ENCODE measurements around the gene PHF19.

Gene PHF19

GRCh38 chr9:120875643-120875953 is 1.4 kb downstream of the PHF19 start:
- TF ChIP-seq CTCF (conservative IDR thresholded peaks at IDR 0.05; ENCODE audit: low read depth, low read length) = no peak
- H3K4me3 ChIP-seq (ENCODE audit: low read length) = peak overlapping the region; percentile 73
- no peak for DNase-seq (ENCODE audit: low read depth)

- no peak for DNase-seq (ENCODE audit: low read depth)
- H3K4me3 ChIP-seq (ENCODE audit: low read length) = peak overlapping the region; percentile 73
- TF ChIP-seq CTCF (conservative IDR thresholded peaks at IDR 0.05; ENCODE audit: low read depth, low read length) = no peak
Observed at GRCh38 chr9:120875195-120875565, 1.8 kb downstream of the PHF19 start.

- DNase-seq (ENCODE audit: low read depth) = no peak
- H3K4me3 ChIP-seq (ENCODE audit: low read length) = no peak overlapping the region
- no peak for TF ChIP-seq CTCF (conservative IDR thresholded peaks at IDR 0.05; ENCODE audit: low read depth, low read length)
Observed at GRCh38 chr9:120874226-120875194, 2.5 kb downstream of the PHF19 start.

- no peak for DNase-seq (ENCODE audit: low read depth)
- TF ChIP-seq CTCF (conservative IDR thresholded peaks at IDR 0.05; ENCODE audit: low read depth, low read length) = no peak
- no peak overlapping the region for H3K4me3 ChIP-seq (ENCODE audit: low read length)
Observed at GRCh38 chr9:120873512-120873911, 3.5 kb downstream of the PHF19 start.

- DNase-seq (ENCODE audit: low read depth) = no peak
- TF ChIP-seq CTCF (conservative IDR thresholded peaks at IDR 0.05; ENCODE audit: low read depth, low read length) = no peak
- no peak overlapping the region for H3K4me3 ChIP-seq (ENCODE audit: low read length)
Observed at GRCh38 chr9:120872791-120873502, 4.0 kb downstream of the PHF19 start.

GRCh38 chr9:120870206-120870605 is 6.8 kb downstream of the PHF19 start:
- DNase-seq (ENCODE audit: low read depth) = no peak
- no peak for TF ChIP-seq CTCF (conservative IDR thresholded peaks at IDR 0.05; ENCODE audit: low read depth, low read length)
- no peak overlapping the region for H3K4me3 ChIP-seq (ENCODE audit: low read length)
